HG02610 (cell line): ENCODE measurements around the gene CD53.
"Not testable (repeated sequence)": the region's sequence is repeated elsewhere in the genome, so short reads cannot be mapped to it uniquely, and the experiment has no call there.

Experiments
- ATAC-seq: cut with Tn5 transposase; IDR thresholded peaks from one replicate; pipeline ENCODE4 v1.9.1; 2021; ENCODE audit warnings: mild to moderate bottlenecking, moderate library complexity; ENCODE audit not compliant: unreplicated experiment

Gene CD53

DNA sequence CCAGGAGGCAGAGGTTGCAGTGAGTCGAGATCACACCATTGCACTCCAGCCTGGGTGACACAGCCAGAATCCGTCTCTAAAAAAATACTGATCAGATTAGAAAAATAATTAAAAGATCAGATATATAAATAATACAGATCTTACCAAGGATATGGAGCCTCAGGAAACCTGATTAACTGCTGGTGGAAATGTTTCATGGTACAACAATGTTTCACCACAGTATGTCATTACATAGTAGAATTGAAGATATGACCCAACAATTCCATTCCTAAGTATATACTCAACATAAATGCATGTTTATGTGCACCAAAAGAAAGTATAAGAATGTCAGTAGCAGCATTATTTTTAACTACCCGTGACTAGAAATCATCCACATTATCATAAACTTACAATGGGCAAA lies 41.7 kb downstream of the CD53 start:
- no peak for ATAC-seq

GRCh38 chr1:110915804-110916203 lies 42.9 kb downstream of the CD53 start:
- ATAC-seq, result no peak

- no peak for ATAC-seq
Observed at GRCh38 chr1:110916274-110916668, 43.3 kb downstream of the CD53 start.

GRCh38 chr1:110916669-110917306 lies 43.8 kb downstream of the CD53 start:
- ATAC-seq, result peak; percentile 74

DNA sequence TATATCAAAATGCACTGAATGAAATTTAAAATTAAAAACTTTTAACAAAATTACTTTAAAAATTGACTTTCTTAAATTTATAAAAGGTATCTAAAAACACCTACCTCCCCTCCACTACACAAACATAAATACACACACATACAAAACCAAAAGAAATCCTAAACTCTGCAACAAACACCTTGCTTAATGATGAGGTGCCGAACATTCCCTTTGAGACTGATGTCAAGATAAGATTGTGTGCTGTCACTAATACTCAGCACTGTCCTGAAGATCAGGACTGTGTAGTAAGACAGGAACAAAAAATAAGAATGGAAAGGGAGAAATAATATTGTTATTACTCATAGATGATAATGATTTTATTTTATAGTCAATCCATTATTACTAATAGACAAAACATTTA lies 45.1 kb downstream of the CD53 start:
- no peak for ATAC-seq

DNA sequence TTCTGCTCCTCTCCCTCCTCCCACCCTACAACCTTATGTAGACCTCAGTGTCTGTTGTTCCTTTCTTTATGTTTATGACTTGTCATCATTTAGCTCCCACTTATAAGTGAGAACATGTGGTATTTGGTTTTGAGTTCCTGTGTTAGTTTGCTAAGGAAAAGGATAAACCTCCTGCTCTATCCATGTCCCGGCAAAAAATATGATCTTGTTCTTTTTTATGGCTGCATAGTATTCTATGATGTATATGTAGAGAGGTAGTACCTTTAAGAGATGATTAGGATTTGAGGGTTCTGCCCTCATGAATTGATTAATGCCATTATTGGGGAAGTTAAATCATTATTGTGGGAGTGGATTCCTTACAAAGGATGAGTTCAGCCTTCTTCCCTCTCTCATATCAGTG lies 49.0 kb downstream of the CD53 start:
- ATAC-seq, result no peak

- ATAC-seq, result no peak
Observed at GRCh38 chr1:110927484-110928075, 54.6 kb downstream of the CD53 start.

DNA sequence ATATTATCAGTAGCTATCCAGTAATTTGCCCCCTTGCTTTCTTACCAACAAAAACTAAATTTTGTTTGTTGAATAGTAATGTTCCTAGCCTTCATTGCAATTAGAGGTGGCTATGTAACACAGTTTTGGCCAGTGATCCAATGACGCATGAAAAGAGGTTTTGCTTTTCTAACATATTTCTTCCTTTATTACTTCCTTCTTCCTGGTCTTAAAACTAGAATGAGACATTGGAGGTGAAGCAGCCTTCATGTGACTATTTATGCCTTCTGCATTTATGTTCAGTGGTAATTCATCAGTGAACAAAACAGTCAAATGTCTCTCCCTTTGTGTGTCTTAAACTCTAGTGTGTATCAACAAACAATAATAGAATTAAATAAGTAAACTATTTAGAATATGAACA lies 55.2 kb downstream of the CD53 start:
- no peak for ATAC-seq

GRCh38 chr1:110928904-110929303 lies 56.0 kb downstream of the CD53 start:
- no peak for ATAC-seq

DNA sequence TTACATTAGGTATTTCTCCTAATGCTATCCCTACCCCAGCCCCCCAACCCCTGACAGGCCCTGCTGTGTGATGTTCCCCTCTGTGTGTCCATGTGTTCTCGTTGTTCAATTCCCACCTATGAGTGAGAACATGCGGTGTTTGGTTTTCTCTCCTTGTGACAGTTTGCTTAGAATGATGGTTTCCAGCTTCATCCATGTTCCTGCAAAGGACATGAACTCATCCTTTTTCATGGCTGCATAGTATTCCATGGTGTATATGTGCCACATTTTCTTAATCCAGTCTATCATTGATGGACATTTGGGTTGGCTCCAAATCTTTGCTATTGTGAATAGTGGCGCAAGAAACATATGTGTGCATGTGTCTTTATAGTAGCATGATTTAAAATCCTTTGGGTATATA lies 58.1 kb downstream of the CD53 start:
- not testable (repeated sequence) for ATAC-seq

- ATAC-seq, result no peak
Observed at GRCh38 chr1:110936567-110936966, 63.6 kb downstream of the CD53 start.

DNA sequence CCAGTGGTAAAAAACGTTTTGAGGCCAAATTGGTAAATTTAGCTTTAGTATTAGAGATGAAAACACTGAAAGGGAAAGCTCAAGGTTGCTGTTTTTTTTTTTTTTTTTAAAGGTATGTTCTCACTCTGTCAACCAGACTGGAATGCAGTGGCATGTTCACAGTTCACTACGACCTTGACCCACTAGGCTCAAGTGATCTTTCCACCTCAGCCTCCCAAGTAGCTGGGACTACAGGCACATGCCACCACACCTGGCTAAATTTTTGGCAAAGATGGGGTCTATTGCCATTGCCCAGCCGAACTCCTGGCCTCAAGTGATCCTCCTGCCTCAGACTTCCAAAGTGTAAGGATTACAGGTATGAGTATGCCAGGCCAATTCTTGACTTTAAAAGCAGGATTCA lies 71.9 kb downstream of the CD53 start:
- no peak for ATAC-seq

DNA sequence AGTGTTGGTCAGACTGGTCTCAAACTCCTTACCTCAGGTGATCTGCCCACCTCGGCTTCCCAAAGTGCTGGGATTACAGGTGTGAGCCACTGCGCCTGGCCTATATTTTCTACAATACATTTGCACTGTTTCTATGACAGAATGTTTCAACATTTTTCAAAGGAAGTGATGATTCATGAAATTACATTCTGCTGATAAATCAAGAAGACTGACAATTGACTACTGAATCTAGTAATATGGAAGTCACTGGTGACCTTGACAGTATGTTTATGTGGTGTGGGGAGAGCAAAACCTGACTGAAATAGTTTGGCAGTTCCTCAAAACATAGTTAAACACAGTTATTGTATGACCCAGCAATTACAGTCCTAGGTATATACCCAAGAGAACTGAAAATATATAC lies 72.7 kb downstream of the CD53 start:
- no peak for ATAC-seq

DNA sequence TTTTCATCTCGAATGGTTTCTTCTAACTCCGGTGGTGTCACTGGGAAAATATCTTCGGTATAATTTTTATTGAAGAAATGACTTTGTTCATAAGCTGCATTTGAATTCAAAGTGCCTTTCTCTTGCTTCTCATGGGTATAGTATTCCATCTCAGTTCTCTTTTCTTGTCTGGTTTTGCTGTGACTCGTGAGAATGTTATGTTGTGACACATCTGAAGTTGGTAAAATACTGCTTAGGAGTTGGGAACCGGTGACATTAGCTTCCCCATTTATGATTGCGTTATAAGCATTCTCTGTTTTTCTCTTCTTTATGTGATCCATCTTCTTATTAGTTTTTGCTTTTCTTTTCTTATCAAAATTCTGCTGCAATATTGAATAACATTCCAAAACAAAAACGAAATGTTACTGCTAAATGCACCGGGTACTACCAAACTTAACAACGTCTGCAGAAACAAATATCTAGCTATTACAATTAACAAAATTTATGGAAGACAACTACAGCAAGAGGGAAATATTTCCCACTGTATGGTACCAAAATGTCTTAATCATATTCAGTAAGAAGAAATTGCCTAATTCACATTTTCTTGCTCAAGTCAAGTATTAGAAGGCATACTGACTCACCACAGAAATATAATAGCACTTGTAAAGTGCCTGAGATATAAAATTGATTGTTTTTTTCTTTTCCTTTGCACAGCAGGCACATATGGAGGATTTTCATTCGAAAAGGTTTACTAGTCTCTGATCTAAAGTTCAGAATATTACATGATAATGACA lies 75.3 kb downstream of the CD53 start:
- ATAC-seq, result no peak
